SKM-1 treated with dmso at 0.1 percent for 144 hours (cell line): Measurements from ENCODE around the gene EIF4E1B.

Experiments
- DNase-seq: peaks from one replicate; lab custom pipeline; 2025; ENCODE audit not compliant: unreplicated experiment; lab: John Stamatoyannopoulos, UW

The EIF4E1B gene

GRCh38 chr5:176625966-176626875 is 4.3 kb upstream of the EIF4E1B start:
- no peak for DNase-seq

GRCh38 chr5:176626876-176627236 is 3.6 kb upstream of the EIF4E1B start:
- no peak for DNase-seq

- no peak for DNase-seq
Measured at GRCh38 chr5:176627582-176627981, 2.9 kb upstream of the EIF4E1B start.

- DNase-seq, result no peak
Measured at GRCh38 chr5:176628406-176629228, 1.9 kb upstream of the EIF4E1B start.

- no peak for DNase-seq
Measured at GRCh38 chr5:176629317-176629852, 1.1 kb upstream of the EIF4E1B start.

- DNase-seq, result no peak
Measured at GRCh38 chr5:176630681-176631222, 277 bp downstream of the EIF4E1B start.

GRCh38 chr5:176631383-176632200 is 1.1 kb downstream of the EIF4E1B start:
- DNase-seq, result no peak

- no peak for DNase-seq
Measured at GRCh38 chr5:176632745-176633144, 2.3 kb downstream of the EIF4E1B start.

- DNase-seq, result no peak
Measured at GRCh38 chr5:176633598-176633997, 3.1 kb downstream of the EIF4E1B start.

- DNase-seq, result no peak
Measured at GRCh38 chr5:176636426-176636825, 6.0 kb downstream of the EIF4E1B start.

GRCh38 chr5:176637556-176637955 is 7.1 kb downstream of the EIF4E1B start:
- DNase-seq, result no peak

- no peak for DNase-seq
Measured at GRCh38 chr5:176638437-176638836, 8.0 kb downstream of the EIF4E1B start.

- DNase-seq, result no peak
Measured at GRCh38 chr5:176639208-176639607, 8.7 kb downstream of the EIF4E1B start.

- DNase-seq, result no peak
Measured at GRCh38 chr5:176639981-176640380, 9.5 kb downstream of the EIF4E1B start.

GRCh38 chr5:176640616-176641015 is 10.1 kb downstream of the EIF4E1B start:
- DNase-seq, result no peak

- no peak for DNase-seq
Measured at GRCh38 chr5:176642675-176643490, 12.4 kb downstream of the EIF4E1B start.

- no peak for DNase-seq
Measured at GRCh38 chr5:176643491-176644219, 13.2 kb downstream of the EIF4E1B start.

- no peak for DNase-seq
Measured at GRCh38 chr5:176644294-176644693, 13.8 kb downstream of the EIF4E1B start.
